SK-MEL-5 (cell line): ENCODE measurements around the gene SH2B2. TPM values are rescaled to one million over a fixed set of nuclear protein-coding genes. Genes with fewer than 3 reads are reported as not detected.
"Not testable (repeated sequence)": the region's sequence is repeated elsewhere in the genome, so short reads cannot be mapped to it uniquely, and the experiment has no call there.

Source experiments
- DNase-seq: peaks from one replicate; pipeline ENCODE4 v3.0.0-alpha.2; 2016; ENCODE audit warnings: low read depth, low spot score
- in situ Hi-C: cut with HindIII; loops from 2 replicates; pipeline ENCODE4 v1.10.0; 2016; ENCODE audit warnings: low sequenced_read_pairs, high pct_unique_total_duplicates, low pct_unique_long_range_greater_than_20kb
- total RNA-seq: library from RNA; depleted of rRNA; stranded (reverse); fragments of >200 nt; shearing (Covaris generic); gene quantifications from 2 replicates; pipeline ENCODE4 v1.2.3, GENCODE V29; 2014

Gene SH2B2
- total RNA-seq, 1 experiment from 2014 or later: 2.5 TPM

DNA sequence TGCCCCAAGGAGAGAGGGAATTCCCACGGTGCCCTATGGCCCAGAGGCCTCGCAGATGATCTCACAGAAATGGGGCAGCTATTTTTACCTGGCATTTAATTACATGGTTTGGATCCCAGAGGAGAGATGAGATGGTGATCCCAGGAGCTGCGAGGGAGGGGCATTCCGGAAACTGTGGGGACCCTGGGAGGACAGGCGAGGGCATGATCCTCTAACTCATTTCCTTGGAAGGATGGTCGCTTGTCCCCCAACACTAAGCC, 9.4 kb downstream of the SH2B2 start:
- in situ Hi-C loops: no loop called here
- no peak for DNase-seq

DNA sequence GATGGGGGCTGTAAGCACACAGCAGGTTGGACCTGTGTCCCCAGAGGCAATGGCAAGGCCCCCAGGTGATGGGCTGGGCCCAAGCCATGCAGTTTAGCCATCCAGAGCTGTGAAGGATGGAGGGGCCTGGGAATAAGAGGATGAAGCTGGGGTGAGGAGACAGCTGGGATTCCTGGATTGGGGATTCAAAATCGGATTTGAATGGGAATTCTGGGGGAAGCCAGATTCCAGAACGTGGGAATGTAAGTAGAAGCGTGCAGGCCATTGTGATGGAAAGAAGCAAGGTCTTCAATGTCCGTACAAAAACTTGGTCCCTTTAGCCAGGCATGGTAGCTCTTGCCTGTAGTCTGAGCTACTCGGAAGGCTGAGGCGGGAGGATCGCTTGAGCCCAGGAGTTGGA, 9.8 kb downstream of the SH2B2 start:
- in situ Hi-C loops: no loop called here
- DNase-seq: no peak

DNA sequence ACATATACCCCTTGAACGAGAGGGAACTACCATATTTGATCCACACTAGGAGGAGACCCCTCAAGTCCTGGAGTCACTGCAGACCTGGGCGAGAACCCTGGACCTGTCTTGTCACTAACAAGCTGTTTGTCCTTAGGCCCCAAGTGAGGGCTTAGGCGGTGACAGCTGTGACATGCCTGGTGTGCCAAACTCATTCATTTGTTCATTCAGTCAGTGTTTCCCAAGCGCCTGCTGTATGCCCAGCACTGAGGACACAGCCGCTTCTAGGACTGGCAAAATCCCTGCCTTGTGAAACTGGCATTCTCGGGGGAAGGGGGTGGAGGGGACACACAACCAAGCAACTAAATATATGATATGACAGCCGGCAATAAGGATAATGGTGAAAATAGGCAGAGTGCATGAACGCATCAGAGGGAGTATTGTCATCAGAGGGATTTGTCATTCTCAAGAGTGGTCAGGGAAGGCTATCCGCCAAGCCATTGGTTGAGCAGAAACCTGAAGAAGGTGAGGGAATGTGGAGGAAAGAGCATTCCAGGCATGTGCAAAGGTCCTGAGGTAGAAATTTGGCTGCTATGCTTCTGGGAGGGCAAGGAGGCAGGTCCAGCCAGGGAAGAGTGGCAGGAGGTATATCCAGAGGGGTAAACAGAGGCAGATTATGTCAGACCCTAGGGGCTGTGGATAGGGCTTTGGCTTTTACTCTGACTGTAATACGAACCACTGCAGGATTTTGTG, 11.0 kb downstream of the SH2B2 start:
- in situ Hi-C loops: no loop called here
- no peak for DNase-seq

DNA sequence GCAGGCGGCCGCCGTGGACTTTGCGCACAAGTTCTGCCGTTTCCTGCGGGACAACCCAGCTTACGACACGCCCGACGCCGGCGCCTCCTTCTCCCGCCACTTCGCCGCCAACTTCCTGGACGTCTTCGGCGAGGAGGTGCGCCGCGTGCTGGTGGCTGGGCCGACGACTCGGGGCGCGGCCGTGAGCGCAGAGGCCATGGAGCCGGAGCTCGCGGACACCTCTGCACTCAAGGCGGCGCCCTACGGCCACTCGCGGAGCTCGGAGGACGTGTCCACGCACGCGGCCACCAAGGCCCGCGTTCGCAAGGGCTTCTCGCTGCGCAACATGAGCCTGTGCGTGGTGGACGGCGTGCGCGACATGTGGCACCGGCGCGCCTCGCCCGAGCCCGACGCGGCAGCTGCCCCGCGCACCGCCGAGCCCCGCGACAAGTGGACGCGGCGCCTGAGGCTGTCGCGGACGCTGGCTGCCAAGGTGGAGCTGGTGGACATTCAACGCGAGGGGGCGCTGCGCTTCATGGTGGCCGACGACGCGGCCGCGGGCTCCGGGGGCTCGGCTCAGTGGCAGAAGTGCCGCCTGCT, 14.1 kb downstream of the SH2B2 start:
- no peak for DNase-seq
- in situ Hi-C loops: no loop called here

DNA sequence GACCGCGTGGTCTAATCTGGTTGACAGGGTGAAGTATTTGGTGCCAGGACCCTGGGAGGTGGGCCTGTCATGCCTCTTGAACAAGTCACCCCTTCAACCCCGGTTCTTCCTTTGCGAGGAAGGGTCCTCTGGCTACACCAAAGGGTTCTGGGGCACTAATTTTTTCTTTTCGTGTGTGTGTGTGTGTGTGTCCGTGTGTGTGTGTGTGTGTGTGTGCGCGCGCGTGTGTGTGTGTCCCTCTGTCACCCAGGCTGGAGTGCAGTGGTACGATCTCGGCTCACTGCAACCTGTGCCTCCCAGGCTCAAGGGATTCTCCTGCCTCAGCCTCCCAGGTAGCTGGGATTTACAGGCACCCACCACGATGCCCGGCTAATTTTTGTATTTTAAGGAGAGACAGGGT, 14.7 kb downstream of the SH2B2 start:
- in situ Hi-C loops, DNase-seq: not testable (repeated sequence)

DNA sequence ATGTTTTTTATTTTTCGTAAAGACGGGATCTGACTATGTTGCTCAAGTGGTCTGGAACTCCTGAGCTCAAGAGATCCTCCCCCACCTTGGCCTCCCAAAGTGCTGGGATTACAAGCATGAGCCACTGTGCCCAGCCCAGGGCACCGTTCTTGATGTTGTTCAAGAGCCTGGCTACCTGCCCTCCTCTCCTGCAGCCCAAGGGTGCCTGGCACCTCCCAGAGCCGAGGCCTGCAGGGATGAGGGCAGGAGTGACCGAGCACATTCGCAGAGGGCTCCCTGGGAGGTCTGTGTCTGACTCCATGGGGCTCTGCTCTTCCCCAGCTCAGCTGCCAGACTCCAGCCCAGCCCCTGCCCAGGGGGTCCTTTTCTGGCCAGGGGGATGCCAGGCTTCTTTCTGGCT, 15.4 kb downstream of the SH2B2 start:
- in situ Hi-C loops: no loop called here
- DNase-seq: no peak

DNA sequence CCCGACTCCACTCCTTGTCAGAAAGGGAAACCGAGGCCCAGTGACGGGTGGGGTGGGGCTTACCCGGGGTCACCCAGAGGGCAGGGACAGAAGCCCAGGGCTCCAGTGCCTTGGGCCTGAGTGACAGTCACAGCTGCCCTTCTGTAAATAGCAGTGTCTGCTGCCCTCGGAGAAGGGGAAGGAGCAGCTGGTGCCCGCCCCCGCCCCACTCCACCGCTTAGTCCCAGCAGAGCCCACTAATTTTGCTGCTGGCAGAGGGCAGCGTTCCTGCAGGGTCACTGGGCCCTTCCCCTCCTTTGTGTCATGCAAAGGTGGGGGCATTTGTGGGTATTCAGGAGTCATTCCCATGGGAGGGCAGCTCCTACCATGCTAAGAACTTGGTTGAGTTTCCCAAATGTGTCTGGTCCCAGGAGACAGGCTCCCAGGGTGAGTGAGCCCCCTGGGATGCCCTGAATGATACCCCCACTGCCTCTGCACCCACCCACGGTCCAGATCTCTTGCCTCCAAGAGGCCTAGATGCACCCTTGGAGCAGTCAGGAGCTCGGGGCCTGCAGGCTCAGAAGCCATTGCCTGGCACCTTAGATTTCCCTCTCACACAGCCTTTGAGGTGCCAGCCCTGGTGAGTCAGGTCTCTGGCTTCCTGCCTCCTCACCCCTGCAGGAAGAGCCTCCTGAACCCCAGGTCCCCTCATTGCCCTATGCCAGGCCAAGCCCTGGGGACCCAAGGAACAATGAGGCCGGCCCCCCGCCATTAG, 17.2 kb downstream of the SH2B2 start:
- DNase-seq: no peak
- in situ Hi-C loops: no loop called here

DNA sequence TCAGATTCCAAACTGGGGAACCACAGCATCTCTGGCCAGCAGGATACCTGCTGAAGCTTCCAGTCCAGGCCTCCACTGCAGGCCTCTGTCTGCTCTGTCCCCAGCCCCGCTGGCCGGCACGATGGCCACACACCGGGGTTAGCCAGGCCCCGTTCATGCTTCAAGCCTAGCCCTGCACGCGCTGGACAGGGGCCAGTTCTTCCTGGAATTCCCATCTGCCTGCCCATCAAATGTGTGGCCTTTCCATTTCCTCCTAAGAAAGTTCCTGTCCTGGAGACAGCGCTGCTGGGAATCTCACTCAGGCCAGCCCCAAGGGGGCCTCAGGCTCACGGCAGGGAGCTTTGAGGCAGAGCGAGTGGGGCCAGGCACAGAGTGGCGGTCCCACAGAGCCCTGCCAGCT, 18.0 kb downstream of the SH2B2 start:
- in situ Hi-C loops: no loop called here
- no peak for DNase-seq

DNA sequence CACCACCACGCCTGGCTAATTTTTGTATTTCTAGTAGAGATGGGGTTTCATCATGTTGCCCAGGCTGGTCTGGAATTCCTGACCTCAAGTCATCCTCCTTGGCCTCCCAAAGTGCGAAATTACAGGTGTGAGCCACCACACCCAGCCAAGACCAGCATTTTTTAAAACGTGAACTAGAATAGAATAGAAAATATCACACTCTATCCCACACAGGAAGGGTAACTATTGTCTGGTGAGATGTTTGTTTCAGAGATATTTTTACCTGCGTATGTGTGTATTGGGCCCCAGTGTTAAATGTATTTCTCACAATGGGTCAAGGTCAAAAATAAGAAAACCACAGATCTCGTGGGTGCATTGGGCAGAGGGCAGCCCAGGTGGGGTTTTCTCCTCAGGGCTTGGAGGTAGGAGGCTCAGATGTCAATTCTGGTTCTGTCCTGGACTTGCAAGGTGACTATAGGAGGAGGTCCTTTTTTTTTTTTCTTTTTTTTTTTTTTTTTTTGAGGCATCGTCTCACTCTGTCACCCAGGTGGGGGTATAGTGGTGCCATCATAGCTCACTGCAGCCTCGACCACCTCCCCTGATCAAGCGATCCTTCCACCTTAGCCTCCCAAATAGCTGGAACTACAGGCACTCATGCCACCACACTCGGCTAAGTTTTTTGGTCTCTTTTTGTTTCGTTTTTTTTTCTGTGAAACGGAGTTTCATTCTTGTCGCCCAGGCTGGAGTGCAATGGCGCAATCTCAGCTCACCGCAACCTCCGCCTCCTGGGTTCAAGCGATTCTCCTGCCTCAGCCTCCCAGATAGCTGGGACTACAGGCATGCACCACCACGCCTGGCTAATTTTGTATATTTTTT, 19.0 kb downstream of the SH2B2 start:
- no peak for DNase-seq
- in situ Hi-C loops: no loop called here

DNA sequence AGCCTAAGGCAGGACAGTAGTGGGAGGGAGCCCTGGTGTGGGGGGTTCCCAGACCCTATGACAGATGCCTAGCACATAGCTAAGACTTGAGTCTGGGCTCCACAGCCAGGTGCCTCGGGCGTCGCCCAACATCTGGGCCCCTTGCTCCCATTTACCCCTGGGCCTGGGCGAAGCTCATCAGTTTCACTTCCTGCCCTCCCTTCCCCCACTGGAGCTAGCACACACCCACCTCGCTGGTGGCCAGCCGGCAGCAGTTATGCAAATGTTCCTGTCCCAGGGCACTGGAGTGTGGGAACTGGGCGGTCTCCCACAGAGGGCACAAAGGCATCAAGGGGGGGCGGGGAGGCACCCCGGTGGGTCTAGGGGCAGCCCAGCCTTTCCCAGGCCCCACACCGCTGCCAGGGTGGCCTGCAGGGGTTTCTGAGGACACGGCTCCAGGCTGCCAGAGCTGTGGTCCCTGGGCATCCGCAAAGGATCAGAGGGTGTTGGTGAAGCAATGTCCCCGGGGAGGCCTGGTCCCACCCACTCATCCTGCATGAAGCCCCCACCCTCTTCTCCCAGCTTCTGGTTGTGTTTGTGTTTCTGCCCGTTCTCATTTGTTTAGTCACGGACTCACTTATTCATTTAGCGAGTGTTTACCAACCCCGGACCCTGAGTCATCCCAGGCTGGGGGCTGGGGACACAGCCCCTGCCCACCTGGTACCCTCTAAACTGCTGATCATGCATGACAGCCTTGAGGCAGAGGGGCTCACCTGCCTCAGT, 20.4 kb downstream of the SH2B2 start:
- no peak for DNase-seq
- in situ Hi-C loops: no loop called here

DNA sequence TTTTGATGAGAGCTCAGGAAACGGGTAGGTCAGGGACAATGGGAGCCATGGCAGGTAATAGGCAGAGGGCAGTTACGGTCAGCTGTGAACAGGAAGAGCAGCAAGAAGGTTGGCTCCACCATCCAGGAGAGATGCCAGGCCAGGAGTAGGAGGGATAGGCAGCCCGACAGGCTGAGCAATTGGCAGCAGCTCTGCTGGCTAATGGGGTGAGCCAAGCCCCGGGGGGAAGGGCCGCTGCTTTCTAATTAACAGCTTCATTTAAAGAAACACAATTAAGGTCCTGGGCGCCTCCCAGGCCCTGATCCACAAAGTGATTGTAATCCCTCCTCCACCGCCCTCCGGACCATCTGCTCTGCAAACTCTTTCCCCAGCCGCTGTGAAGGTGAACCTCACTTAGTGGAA, 23.7 kb downstream of the SH2B2 start:
- in situ Hi-C loops: no loop called here
- DNase-seq: no peak

DNA sequence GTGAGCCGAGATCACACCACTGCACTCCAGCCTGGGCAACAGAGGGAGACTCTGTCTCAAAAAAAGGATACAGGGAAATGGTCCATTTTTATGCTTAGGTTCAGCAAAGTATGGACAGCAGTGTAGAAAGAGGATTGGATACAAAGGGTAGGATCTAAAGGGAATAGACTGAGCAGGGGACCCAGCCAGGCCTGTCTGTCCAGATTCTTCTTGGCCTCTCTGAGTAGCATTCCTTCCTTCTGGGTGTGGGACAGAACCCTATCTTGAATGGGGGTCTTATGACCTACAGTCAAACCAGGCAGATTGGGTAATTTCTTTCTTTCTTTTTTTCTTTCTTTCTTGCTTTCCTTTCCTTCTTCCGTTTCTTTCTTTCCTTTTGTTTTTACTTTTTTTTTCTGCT, 25.6 kb downstream of the SH2B2 start:
- DNase-seq: no peak
- in situ Hi-C loops: no loop called here

DNA sequence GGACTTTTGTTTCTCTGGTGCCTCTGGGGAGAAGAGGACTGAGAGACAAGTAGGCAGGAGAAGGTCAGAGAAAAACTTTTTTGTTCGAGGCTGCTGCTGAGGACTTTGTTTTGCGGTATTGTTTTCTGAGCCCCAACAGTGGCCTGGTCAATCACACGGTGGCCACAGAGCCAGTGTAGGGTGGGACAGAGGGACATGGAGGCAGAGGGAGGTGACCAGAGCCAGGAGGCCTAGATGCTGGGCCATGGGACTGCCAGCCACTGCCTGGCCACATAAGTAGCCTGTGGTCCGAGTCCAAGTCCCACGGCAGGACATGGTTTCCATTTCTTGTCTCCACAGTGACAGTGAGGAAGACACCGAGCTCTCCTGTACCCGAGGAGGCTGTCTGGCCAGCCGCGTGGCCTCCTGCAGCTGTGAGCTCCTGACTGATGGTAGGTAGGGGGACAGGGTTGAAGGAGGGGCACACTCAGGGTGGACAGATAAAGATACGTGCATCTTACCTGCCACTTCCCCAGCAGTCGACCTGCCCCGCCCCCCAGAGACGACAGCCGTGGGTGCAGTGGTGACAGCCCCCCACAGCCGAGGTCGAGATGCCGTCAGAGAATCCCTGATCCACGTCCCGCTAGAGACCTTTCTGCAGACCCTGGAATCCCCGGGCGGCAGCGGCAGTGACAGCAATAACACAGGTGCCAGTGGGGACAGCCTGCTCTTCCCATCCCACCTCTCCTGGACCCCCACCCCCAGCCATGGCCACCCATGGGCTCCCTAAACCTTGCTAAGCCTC, 27.5 kb downstream of the SH2B2 start:
- in situ Hi-C loops: no loop called here

DNA sequence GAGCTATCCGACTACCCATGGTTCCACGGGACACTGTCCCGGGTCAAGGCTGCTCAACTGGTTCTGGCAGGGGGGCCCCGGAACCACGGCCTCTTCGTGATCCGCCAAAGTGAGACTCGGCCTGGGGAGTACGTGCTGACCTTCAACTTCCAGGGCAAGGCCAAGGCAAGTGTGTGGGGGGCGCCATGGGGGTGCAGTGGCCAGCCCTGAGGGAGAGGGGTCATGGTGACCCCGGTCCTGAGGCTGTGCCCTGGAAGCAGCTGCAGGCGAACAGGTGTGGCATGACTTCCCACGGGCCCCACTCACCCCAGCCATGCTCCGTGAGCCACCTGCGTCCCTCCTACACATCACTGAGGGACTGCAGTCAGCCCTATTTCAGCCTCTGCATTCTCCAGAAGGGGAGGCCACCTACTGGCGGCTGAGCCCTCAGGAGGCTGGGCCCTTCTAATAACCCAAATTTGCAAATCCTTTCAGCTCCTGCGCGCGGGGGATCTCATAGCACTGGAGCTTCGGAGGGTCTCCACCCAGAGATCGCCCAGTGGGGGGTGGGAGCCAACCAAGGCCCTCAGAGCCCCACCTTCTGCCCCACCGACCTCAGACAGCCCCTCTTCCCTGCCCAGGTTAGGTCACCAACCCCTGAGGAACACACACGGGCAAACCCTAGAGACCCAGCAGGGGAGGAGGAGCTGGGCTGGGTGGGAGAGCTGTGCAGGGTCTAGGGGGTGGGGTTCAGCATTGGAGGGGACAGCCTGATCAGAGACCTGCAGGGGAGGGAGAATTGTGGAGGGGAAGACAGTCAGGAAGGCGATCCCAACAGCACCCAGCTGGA, 30.8 kb downstream of the SH2B2 start:
- in situ Hi-C loops: no loop called here

More for the DNA sequence above, 27.5 kb downstream of the SH2B2 start:
- DNase-seq: no peak

DNA sequence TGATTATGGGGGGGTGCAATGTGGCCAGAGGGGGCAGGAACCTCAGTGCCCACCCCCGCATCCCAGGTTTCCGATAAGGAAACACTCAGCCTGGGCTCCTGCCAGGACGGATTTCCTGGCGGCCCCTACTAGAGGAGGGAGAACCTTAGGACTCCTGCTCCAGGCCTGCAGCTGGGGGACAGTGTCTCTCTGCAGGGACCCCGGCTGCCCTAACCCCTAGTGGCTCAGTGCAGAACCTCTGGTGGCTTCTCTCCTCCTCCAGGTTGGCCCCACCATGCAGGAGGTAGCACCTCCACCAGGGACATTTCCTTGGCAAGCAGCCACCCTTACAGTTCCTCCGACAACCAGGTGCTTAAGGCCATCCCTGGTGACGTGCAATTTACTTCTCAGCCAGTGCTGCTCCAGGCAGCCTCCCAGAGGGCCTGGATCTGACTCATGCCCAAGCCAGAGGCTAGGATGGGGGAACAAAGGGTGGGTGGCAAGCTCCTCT, 31.9 kb downstream of the SH2B2 start:
- DNase-seq: no peak
- in situ Hi-C loops: no loop called here

More for the DNA sequence above, 30.8 kb downstream of the SH2B2 start:
- no peak for DNase-seq

DNA sequence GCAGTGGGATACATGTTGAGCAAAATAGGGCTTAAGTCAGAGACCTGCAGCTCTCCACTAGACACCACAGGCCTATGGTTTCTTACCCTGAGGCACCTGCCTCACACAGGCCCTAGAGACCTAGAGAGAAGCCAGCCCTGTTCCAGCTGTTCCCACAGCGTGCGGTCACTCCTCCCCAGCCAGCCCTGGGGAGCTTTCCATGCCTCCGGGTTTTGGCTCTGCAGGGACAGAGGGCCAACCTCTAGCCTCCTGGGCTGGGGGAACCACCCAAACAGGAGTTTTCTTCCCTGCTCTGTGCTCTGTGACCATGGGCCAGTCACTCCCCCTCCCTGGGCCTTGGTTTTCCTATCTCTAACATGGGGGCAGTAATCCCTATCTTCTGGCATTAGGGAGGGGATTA, 33.0 kb downstream of the SH2B2 start:
- in situ Hi-C loops: no loop called here
- no peak for DNase-seq
